ENCODE measurements around the gene PARP11.
"Not testable (repeated sequence)": the region's sequence is repeated elsewhere in the genome, so short reads cannot be mapped to it uniquely, and the experiment has no call there.

Gene PARP11

DNA sequence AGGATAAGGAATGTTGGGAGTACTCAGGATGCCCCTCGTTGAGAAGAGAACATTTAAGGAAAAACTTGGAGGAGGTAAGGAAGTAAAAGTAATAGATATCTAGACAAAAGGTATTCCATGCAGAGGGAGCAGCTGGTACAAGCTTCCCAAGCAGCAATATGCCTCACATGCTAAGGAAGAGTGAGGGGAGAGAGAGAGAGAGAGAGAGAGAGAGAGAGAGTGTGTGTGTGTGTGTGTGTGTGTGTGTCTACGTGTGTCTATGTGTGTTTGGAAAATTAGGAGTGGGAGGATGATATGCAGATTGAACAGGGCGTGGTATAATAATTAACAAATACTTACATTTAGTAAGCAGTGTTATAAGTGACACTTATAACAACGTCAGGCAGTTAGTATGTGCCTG lies 9.2 kb upstream of the PARP11 start:
- DNase-seq: no peak

GRCh38 chr12:3881281-3881950 lies 8.2 kb upstream of the PARP11 start:
- no peak for DNase-seq

- no peak for DNase-seq
Observed at GRCh38 chr12:3879846-3880245, 6.6 kb upstream of the PARP11 start.

- DNase-seq: no peak
Observed at GRCh38 chr12:3871356-3871755, 1.8 kb downstream of the PARP11 start.

GRCh38 chr12:3869865-3870264 lies 3.3 kb downstream of the PARP11 start:
- no peak for DNase-seq

DNA sequence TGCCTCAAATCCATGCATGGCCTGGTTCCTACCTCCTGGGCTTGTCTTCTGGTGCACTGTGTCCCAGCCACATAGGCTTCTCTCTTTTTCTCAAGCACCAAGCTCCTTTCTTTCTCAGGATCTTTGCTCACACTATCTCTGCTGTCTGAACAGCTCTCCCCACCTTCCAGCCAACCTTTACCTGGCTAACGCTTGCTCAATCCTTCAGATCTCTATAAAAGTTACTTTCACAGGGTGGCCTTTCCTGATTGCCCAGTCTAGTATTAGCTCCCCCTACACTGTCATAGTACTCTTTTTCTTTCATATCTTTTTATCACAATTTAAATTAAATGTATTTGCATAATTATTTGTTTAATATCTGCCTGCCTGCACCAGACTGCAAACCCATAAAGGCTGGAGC lies 3.8 kb downstream of the PARP11 start:
- DNase-seq: no peak

- no peak for DNase-seq
Observed at GRCh38 chr12:3863756-3864155, 9.4 kb downstream of the PARP11 start.

- DNase-seq: no peak
Observed at GRCh38 chr12:3842517-3842916, 30.7 kb downstream of the PARP11 start.

DNA sequence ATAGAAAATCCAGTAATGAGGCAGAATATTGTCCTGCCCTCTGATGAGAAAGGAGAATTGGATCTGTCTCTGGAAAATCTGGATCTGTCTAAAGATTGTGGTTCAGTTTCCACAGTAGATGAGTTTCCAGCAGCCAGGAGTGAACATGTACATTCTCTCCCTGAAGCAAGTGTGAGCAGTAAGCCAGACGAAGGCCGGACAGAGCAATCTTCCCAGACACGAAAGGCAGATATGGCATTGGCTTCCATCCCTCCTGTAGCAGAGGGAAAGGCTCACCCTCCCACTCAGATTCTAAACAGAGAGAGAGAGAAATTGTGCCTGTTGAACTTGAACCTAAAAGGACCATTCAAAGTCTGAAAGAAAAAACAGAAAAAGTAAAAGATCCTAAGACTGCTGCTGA lies 31.4 kb downstream of the PARP11 start:
- no peak for DNase-seq

- DNase-seq: not testable (repeated sequence)
Observed at GRCh38 chr12:3840833-3841232, 32.4 kb downstream of the PARP11 start.

- DNase-seq: not testable (repeated sequence)
Observed at GRCh38 chr12:3839745-3840144, 33.5 kb downstream of the PARP11 start.

- not testable (repeated sequence) for DNase-seq
Observed at GRCh38 chr12:3838701-3839548, 34.3 kb downstream of the PARP11 start.

DNA sequence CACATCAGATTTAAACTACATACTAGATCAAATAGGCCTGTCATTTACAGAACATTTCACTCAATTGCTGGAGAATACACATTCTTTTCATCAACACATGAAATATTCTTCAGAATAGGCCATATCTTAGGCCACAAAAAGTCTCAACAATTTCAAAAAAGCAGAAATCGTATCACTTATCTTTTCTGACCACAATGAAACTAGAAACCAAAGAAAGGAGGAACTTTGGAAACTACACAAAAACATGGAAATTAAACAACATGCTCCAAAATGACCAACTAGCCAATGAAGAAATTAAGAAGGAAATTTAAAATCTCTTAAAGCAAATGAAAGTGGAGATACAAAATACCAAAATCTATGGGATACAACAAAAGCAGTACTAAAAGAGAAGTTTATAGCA lies 35.1 kb downstream of the PARP11 start:
- DNase-seq: peak; percentile 22

DNA sequence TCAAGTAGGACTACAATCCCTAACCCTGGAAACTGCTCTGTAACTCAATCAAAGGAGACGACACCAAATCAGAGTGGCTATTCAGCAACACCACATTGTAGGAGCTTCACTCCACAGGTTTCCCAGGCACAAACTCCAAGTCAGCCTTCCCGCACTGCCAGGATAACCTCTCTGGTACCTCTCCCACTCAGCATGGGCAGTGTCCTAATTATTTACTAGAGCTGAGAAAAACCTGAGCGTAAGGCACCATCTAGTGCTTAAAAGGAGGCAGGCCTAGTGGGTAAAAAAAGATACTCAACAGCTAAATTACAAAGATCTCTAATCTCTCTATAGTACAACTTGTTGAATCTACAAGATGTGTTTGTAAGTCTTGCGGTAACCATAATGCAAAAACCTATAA lies 36.1 kb downstream of the PARP11 start:
- no peak for DNase-seq

- no peak for DNase-seq
Observed at GRCh38 chr12:3836641-3837040, 36.6 kb downstream of the PARP11 start.

- no peak for DNase-seq
Observed at GRCh38 chr12:3835914-3836313, 37.3 kb downstream of the PARP11 start.

DNA sequence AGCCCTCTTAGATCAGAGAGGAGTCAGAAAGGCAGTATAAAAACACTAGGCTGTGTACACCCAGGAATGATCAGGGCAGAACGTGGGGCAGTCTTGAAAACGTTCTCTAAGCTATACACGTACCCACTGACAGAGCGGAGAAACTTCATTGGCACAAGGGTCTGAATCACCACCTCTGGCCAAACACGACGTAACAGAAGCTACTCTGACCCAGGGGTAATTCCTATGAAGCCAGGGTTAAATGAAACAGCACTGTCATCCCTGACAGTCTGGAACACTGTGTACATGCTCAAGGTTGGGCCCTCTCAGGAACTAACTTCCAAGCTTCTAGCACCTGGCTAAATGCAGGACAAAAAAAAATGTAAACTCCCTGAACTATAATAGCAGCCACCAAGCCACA lies 38.4 kb downstream of the PARP11 start:
- DNase-seq: no peak

GRCh38 chr12:3833670-3834310 lies 39.4 kb downstream of the PARP11 start:
- no peak for DNase-seq

DNA sequence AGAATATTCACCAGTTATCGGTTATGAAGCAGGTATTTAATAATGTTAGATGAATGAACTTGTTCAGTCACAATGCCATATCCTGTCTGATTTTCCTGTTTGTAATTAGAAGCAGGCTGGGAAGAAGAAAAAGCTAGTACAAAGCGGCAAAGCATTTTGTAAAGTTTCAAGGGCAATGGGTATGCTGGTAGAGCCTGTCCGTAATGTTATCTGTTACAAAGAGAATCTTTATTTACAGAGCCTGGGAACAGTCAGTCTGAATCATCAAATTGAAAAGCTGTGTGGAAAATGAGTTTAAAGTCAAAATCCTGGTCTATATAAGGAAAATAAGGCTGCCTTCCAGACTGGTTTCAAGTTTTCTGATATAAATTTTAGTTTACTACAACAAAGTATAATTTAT lies 40.5 kb downstream of the PARP11 start:
- no peak for DNase-seq

GRCh38 chr12:3828888-3829287 lies 44.3 kb downstream of the PARP11 start:
- no peak for DNase-seq

GRCh38 chr12:3827301-3828000 lies 45.7 kb downstream of the PARP11 start:
- no peak for DNase-seq

GRCh38 chr12:3821441-3821840 lies 51.8 kb downstream of the PARP11 start:
- DNase-seq: no peak

DNA sequence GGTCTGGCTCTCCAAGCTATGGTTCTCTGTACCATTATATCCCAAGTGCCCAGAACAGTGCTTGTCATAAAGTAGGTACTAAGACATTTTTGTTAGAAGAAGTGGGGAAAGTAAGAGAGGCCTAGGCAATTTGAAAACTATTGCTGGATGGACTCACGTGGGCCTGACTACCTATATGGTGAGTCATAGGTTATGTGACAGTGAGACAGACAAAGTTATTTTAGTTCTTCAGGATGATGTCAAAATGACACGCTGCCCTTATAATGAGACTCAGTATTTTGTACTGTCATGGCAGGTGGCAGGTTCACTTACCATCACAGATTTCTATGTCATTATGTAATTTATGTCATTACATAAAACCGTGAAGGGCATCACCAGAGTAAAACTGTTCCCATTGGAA lies 53.1 kb downstream of the PARP11 start:
- DNase-seq: no peak
